ENCODE results near the gene MAPK11.

MAPK11 gene

GRCh38 chr22:50248196-50249081, 21.7 kb downstream of the MAPK11 start:
- no peak for DNase-seq (ENCODE audit: low read depth)

- DNase-seq (ENCODE audit: low read depth): peak; percentile 32
Observed at GRCh38 chr22:50247748-50248147, 22.4 kb downstream of the MAPK11 start.

GRCh38 chr22:50246242-50247175, 23.7 kb downstream of the MAPK11 start:
- no peak for DNase-seq (ENCODE audit: low read depth)

GRCh38 chr22:50245214-50246072, 24.7 kb downstream of the MAPK11 start:
- DNase-seq (ENCODE audit: low read depth): no peak

GRCh38 chr22:50244420-50245213, 25.6 kb downstream of the MAPK11 start, which contains the start of gene TUBGCP6:
TUBGCP6 (minus strand) TSS chr22:50245023; CDS start chr22:50244459, 564 bp downstream.
- DNase-seq (ENCODE audit: low read depth): peak; percentile 47

GRCh38 chr22:50243685-50244419, 26.3 kb downstream of the MAPK11 start:
- no peak for DNase-seq (ENCODE audit: low read depth)

GRCh38 chr22:50242406-50242949, 27.7 kb downstream of the MAPK11 start:
- DNase-seq (ENCODE audit: low read depth): no peak

GRCh38 chr22:50238755-50239154, 31.4 kb downstream of the MAPK11 start:
- DNase-seq (ENCODE audit: low read depth): no peak

GRCh38 chr22:50236731-50237409, 33.3 kb downstream of the MAPK11 start:
- DNase-seq (ENCODE audit: low read depth): no peak

GRCh38 chr22:50233223-50233622, 37.0 kb downstream of the MAPK11 start:
- DNase-seq (ENCODE audit: low read depth): no peak

- DNase-seq (ENCODE audit: low read depth): no peak
Observed at GRCh38 chr22:50232481-50233151, 37.6 kb downstream of the MAPK11 start.

GRCh38 chr22:50229370-50229769, 40.8 kb downstream of the MAPK11 start:
- no peak for DNase-seq (ENCODE audit: low read depth)

GRCh38 chr22:50228366-50228765, 41.8 kb downstream of the MAPK11 start:
- DNase-seq (ENCODE audit: low read depth): no peak

- no peak for DNase-seq (ENCODE audit: low read depth)
Observed at GRCh38 chr22:50227579-50228215, 42.5 kb downstream of the MAPK11 start.

- no peak for DNase-seq (ENCODE audit: low read depth)
Observed at GRCh38 chr22:50226875-50227165, 43.4 kb downstream of the MAPK11 start.

GRCh38 chr22:50226063-50226874, 43.9 kb downstream of the MAPK11 start:
- no peak for DNase-seq (ENCODE audit: low read depth)

GRCh38 chr22:50225200-50225969, 44.8 kb downstream of the MAPK11 start:
- no peak for DNase-seq (ENCODE audit: low read depth)
